OCI-LY1 (cell line): ENCODE results near the gene NPIPA5.
"Not testable (repeated sequence)": the region's sequence is repeated elsewhere in the genome, so short reads cannot be mapped to it uniquely, and the experiment has no call there.

Source experiments
- H2AFZ ChIP-seq: fragments of 200-600 bp; sonication (generic), shearing (Covaris generic); 2 replicates; pipeline ENCODE4 v1.6.0; 2014; ENCODE audit warnings: antibody characterized with exemption, mild to moderate bottlenecking, low read length
- H3F3A ChIP-seq: fragments of 200-600 bp; sonication (generic), shearing (Covaris generic); 2 replicates; pipeline ENCODE4 v1.6.0; 2014; ENCODE audit warnings: mild to moderate bottlenecking, antibody characterized with exemption, low read length, moderate library complexity; ENCODE audit not compliant: insufficient read depth
- H3K27ac ChIP-seq: fragments of 200-600 bp; sonication (generic); 2 replicates; pipeline ENCODE4 v1.5.1; 2014; ENCODE audit warnings: low read length, mixed run types, mild to moderate bottlenecking, low read depth; ENCODE audit not compliant: poor library complexity, severe bottlenecking
- H3K27me3 ChIP-seq: fragments of 200-600 bp; sonication (generic); 2 replicates; pipeline ENCODE4 v1.6.0; 2014; ENCODE audit warnings: antibody characterized with exemption, mild to moderate bottlenecking, low read length, moderate library complexity; ENCODE audit not compliant: insufficient read depth
- H3K36me3 ChIP-seq: fragments of 200-600 bp; sonication (generic); 2 replicates; pipeline ENCODE4 v1.6.1; 2014; ENCODE audit warnings: mild to moderate bottlenecking, antibody characterized with exemption, low read length, moderate library complexity, mixed read lengths; ENCODE audit not compliant: insufficient read depth
- H3K4me1 ChIP-seq: fragments of 200-600 bp; sonication (generic); 2 replicates; pipeline ENCODE4 v1.5.1; 2014; ENCODE audit warnings: mild to moderate bottlenecking, low read length, moderate library complexity; ENCODE audit not compliant: insufficient read depth, severe bottlenecking
- H3K4me2 ChIP-seq: fragments of 200-600 bp; sonication (generic), shearing (Covaris generic); 2 replicates; pipeline ENCODE4 v1.6.1; 2014; ENCODE audit warnings: low read length
- H3K4me3 ChIP-seq: fragments of 200-600 bp; sonication (generic); 2 replicates; pipeline ENCODE4 v1.5.1; 2014; ENCODE audit warnings: low read length, low read depth, mild to moderate bottlenecking, mixed read lengths; ENCODE audit not compliant: poor library complexity, severe bottlenecking
- H3K79me2 ChIP-seq: fragments of 200-600 bp; shearing (Covaris generic); 2 replicates; pipeline ENCODE4 v1.6.1; 2016; ENCODE audit warnings: mixed run types, low read length, mixed read lengths; ENCODE audit not compliant: insufficient read depth
- H3K9ac ChIP-seq: fragments of 200-600 bp; sonication (generic), shearing (Covaris generic); 2 replicates; pipeline ENCODE4 v1.6.1; 2014; ENCODE audit warnings: mild to moderate bottlenecking, low read length, mixed read lengths
- H3K9me2 ChIP-seq: fragments of 200-600 bp; sonication (generic), shearing (Covaris generic); 2 replicates; pipeline ENCODE4 v1.6.1; 2014; ENCODE audit warnings: low read depth, mild to moderate bottlenecking, low read length, mixed read lengths
- H3K9me3 ChIP-seq: fragments of 200-600 bp; shearing (Covaris generic); 2 replicates; pipeline ENCODE4 v1.6.1; 2014; ENCODE audit warnings: low read length, mixed read lengths
- H4K20me1 ChIP-seq: fragments of 200-600 bp; sonication (generic), shearing (Covaris generic); 2 replicates; pipeline ENCODE4 v1.6.0; 2016; ENCODE audit warnings: mild to moderate bottlenecking, low read length; ENCODE audit not compliant: insufficient read depth
- CTCF ChIP-seq: fragments of 200-600 bp; sonication (generic), shearing (Covaris generic); IDR thresholded peaks from 2 replicates; pipeline ENCODE4 v1.5.1; 2017; ENCODE audit warnings: mild to moderate bottlenecking, antibody characterized with exemption, low read length, moderate library complexity, mixed read lengths
- EZH2 ChIP-seq: fragments of 200-600 bp; sonication (generic), shearing (Covaris generic); IDR thresholded peaks from 2 replicates; pipeline ENCODE4 v1.8.0; 2017; ENCODE audit warnings: borderline replicate concordance, mixed run types, mild to moderate bottlenecking, antibody characterized with exemption, low read length, moderate library complexity, mixed read lengths

Gene NPIPA5

GRCh38 chr16:15415511-15415985 lies 37.5 kb upstream of the NPIPA5 start:
- H3K4me2 ChIP-seq, result no peak overlapping the region
- no peaks in the 10 kb centered on the region for H3K9me2 ChIP-seq
- H3K9ac ChIP-seq, result no peak overlapping the region
- no peaks in the 10 kb centered on the region for H3F3A ChIP-seq
- no peaks in the 10 kb centered on the region for H3K27me3 ChIP-seq
- no peaks in the 10 kb centered on the region for H3K9me3 ChIP-seq
- H3K36me3 ChIP-seq, result no peaks in the 10 kb centered on the region
- no peak overlapping the region for H3K27ac ChIP-seq
- TF ChIP-seq EZH2, result no peak
- no peak for TF ChIP-seq CTCF
- no peaks in the 10 kb centered on the region for H4K20me1 ChIP-seq
- no peaks in the 10 kb centered on the region for H3K79me2 ChIP-seq
- H3K4me3 ChIP-seq, result no peak overlapping the region
- H2AFZ ChIP-seq, result no peak overlapping the region
- no peaks in the 10 kb centered on the region for H3K4me1 ChIP-seq

- H2AFZ ChIP-seq, H3K9me3 ChIP-seq, H3K9ac ChIP-seq, H3K4me3 ChIP-seq, H4K20me1 ChIP-seq, H3K79me2 ChIP-seq, H3K27ac ChIP-seq, H3K36me3 ChIP-seq, H3K27me3 ChIP-seq, H3K4me1 ChIP-seq, H3F3A ChIP-seq, H3K9me2 ChIP-seq, H3K4me2 ChIP-seq: not testable (repeated sequence)
These were observed 31.4 kb upstream of the NPIPA5 start for GRCh38 chr16:15409476-15409875.

GRCh38 chr16:15407756-15408155 lies 29.7 kb upstream of the NPIPA5 start:
- not testable (repeated sequence) for H3K9me3 ChIP-seq, H3K36me3 ChIP-seq, H3K27ac ChIP-seq, H3K9me2 ChIP-seq, H3K79me2 ChIP-seq, H4K20me1 ChIP-seq, H3K27me3 ChIP-seq, H3K4me3 ChIP-seq, H3F3A ChIP-seq, H3K4me1 ChIP-seq, H3K4me2 ChIP-seq, H2AFZ ChIP-seq, H3K9ac ChIP-seq

- Histone ChIP-seq H3F3A (no peaks in the 10 kb centered on the region), H3K9ac (no peak overlapping the region), H3K79me2 (no peaks in the 10 kb centered on the region), H3K9me3 (no peaks in the 10 kb centered on the region), H3K27ac (no peak overlapping the region), H3K27me3 (no peaks in the 10 kb centered on the region; the same call in 1 of the 2 replicates), H3K9me2 (no peaks in the 10 kb centered on the region), H3K36me3 (no peaks in the 10 kb centered on the region), H3K4me1 (no peaks in the 10 kb centered on the region), H4K20me1 (no peaks in the 10 kb centered on the region), H2AFZ (no peak overlapping the region), H3K4me2 (no peak overlapping the region), H3K4me3 (no peak overlapping the region)
- TF ChIP-seq EZH2 (no peak), CTCF (no peak)
These were observed 26.7 kb upstream of the NPIPA5 start for GRCh38 chr16:15404792-15405191.

GRCh38 chr16:15404091-15404490 lies 26.0 kb upstream of the NPIPA5 start:
- not testable (repeated sequence) for H3F3A ChIP-seq, H3K4me2 ChIP-seq, H3K79me2 ChIP-seq, H3K36me3 ChIP-seq, H3K9me2 ChIP-seq, H3K4me1 ChIP-seq, H3K9ac ChIP-seq, H2AFZ ChIP-seq, H3K27ac ChIP-seq, H4K20me1 ChIP-seq, H3K4me3 ChIP-seq, H3K9me3 ChIP-seq, H3K27me3 ChIP-seq
